Measurements from ENCODE around the gene NABP1.
A peak's percentile ranks its signal among the peaks of the same experiment; 100 is the strongest.

Gene NABP1

GRCh38 chr2:191650896-191651773 lies 26.8 kb upstream of the NABP1 start:
- DNase-seq, result no peak

GRCh38 chr2:191653667-191654391 lies 24.1 kb upstream of the NABP1 start:
- no peak for DNase-seq

- DNase-seq, result no peak
Measured at GRCh38 chr2:191656391-191656790, 21.5 kb upstream of the NABP1 start.

GRCh38 chr2:191656792-191657191 lies 21.1 kb upstream of the NABP1 start:
- no peak for DNase-seq

- no peak for DNase-seq
Measured at GRCh38 chr2:191657977-191658376, 20.0 kb upstream of the NABP1 start.

GRCh38 chr2:191659198-191659597 lies 18.7 kb upstream of the NABP1 start:
- DNase-seq, result no peak

GRCh38 chr2:191660575-191660974 lies 17.4 kb upstream of the NABP1 start:
- no peak for DNase-seq

- no peak for DNase-seq
Measured at GRCh38 chr2:191661097-191661924, 16.6 kb upstream of the NABP1 start.

GRCh38 chr2:191664823-191665677 lies 12.9 kb upstream of the NABP1 start:
- no peak for DNase-seq

- DNase-seq, result no peak
Measured at GRCh38 chr2:191666226-191666625, 11.7 kb upstream of the NABP1 start.

GRCh38 chr2:191666732-191667131 lies 11.2 kb upstream of the NABP1 start:
- no peak for DNase-seq

GRCh38 chr2:191670076-191670475 lies 7.9 kb upstream of the NABP1 start:
- DNase-seq, result no peak

- no peak for DNase-seq
Measured at GRCh38 chr2:191670787-191671186, 7.1 kb upstream of the NABP1 start.

GRCh38 chr2:191675807-191676721 lies 1.9 kb upstream of the NABP1 start:
- no peak for DNase-seq

- peak in 1 of 2 experiments; percentile 39 for DNase-seq
Measured at GRCh38 chr2:191676790-191677645, 918 bp upstream of the NABP1 start.

GRCh38 chr2:191678437-191679100 lies 633 bp downstream of the NABP1 start:
- DNase-seq, result peak; percentile 35 to 62

GRCh38 chr2:191679818-191680600 lies 2.1 kb downstream of the NABP1 start:
- peak; percentile 80 to 92 for DNase-seq

GRCh38 chr2:191680639-191681038 lies 2.7 kb downstream of the NABP1 start:
- DNase-seq, result no peak

- DNase-seq, result no peak
Measured at GRCh38 chr2:191682126-191682525, 4.2 kb downstream of the NABP1 start.
